NCI-H1092 (cell line): ENCODE measurements around the gene PEPD.
"Not testable (repeated sequence)": the region's sequence is repeated elsewhere in the genome, so short reads cannot be mapped to it uniquely, and the experiment has no call there.

Experiments used
- DNase-seq: peaks from one replicate; lab custom pipeline; 2025; lab: John Stamatoyannopoulos, UW

The PEPD gene

GRCh38 chr19:33521480-33522370 lies at the start of gene PEPD:
TSS of gene PEPD (minus strand) at chr19:33521791. CDS start at chr19:33521760, 31 bp downstream.
- peak; percentile 77 for DNase-seq

- no peak for DNase-seq
Measured at GRCh38 chr19:33569821-33570220, 48.2 kb upstream of the PEPD start.

- DNase-seq = no peak
Measured at GRCh38 chr19:33568706-33569105, 47.1 kb upstream of the PEPD start.

- DNase-seq = no peak
Measured at GRCh38 chr19:33564836-33565338, 43.3 kb upstream of the PEPD start.

- DNase-seq = no peak
Measured at GRCh38 chr19:33562636-33563035, 41.0 kb upstream of the PEPD start.

- DNase-seq = not testable (repeated sequence)
Measured at GRCh38 chr19:33561666-33562065, 40.1 kb upstream of the PEPD start.

- DNase-seq = no peak
Measured at GRCh38 chr19:33561261-33561660, 39.7 kb upstream of the PEPD start.

GRCh38 chr19:33559996-33560395 lies 38.4 kb upstream of the PEPD start:
- no peak for DNase-seq

GRCh38 chr19:33558856-33559255 lies 37.3 kb upstream of the PEPD start:
- DNase-seq = no peak

- no peak for DNase-seq
Measured at GRCh38 chr19:33558151-33558550, 36.6 kb upstream of the PEPD start.

GRCh38 chr19:33557720-33558119 lies 36.1 kb upstream of the PEPD start:
- DNase-seq = no peak

- no peak for DNase-seq
Measured at GRCh38 chr19:33557196-33557595, 35.6 kb upstream of the PEPD start.

GRCh38 chr19:33556261-33556660 lies 34.7 kb upstream of the PEPD start:
- DNase-seq = no peak

- DNase-seq = not testable (repeated sequence)
Measured at GRCh38 chr19:33555726-33556125, 34.1 kb upstream of the PEPD start.

- no peak for DNase-seq
Measured at GRCh38 chr19:33554821-33555220, 33.2 kb upstream of the PEPD start.

GRCh38 chr19:33554391-33554790 lies 32.8 kb upstream of the PEPD start:
- DNase-seq = no peak

GRCh38 chr19:33553530-33554310 lies 32.1 kb upstream of the PEPD start:
- no peak for DNase-seq

- DNase-seq = no peak
Measured at GRCh38 chr19:33552928-33553279, 31.3 kb upstream of the PEPD start.

GRCh38 chr19:33552191-33552927 lies 30.8 kb upstream of the PEPD start:
- DNase-seq = no peak

- no peak for DNase-seq
Measured at GRCh38 chr19:33551676-33552075, 30.1 kb upstream of the PEPD start.

- DNase-seq = no peak
Measured at GRCh38 chr19:33550768-33551167, 29.2 kb upstream of the PEPD start.

GRCh38 chr19:33547676-33548075 lies 26.1 kb upstream of the PEPD start:
- no peak for DNase-seq
